Testis (tissue), 3 donors: ENCODE measurements around the gene DHDH. TPM values are rescaled to one million over a fixed set of nuclear protein-coding genes. Genes with fewer than 3 reads are reported as not detected.

ENCODE experiments used
- DNase-seq: peaks from one replicate; pipeline ENCODE4 v3.0.0-alpha.2; 2019
- H3K27ac ChIP-seq, 2 donors: fragments of 200-600 bp; sonication (generic); one replicate each; pipeline ENCODE4 v1.5.1; 2019
- H3K27me3 ChIP-seq: fragments of 200-600 bp; sonication (generic); one replicate; pipeline ENCODE4 v1.5.1; 2019
- H3K36me3 ChIP-seq: fragments of 200-600 bp; sonication (generic); one replicate; pipeline ENCODE4 v1.5.1; 2017; ENCODE audit warnings: low read depth; ENCODE audit errors: missing control alignments
- H3K4me1 ChIP-seq: fragments of 200-600 bp; sonication (generic); one replicate; pipeline ENCODE4 v1.5.1; 2019
- H3K4me3 ChIP-seq, 2 donors: fragments of 200-600 bp; sonication (generic); one replicate each; pipeline ENCODE4 v1.5.1; 2017 to 2019
- H3K9me3 ChIP-seq: fragments of 200-600 bp; sonication (generic); one replicate; pipeline ENCODE4 v1.5.1; 2017
- CTCF ChIP-seq, 3 experiments: fragments of 450-650 bp in 2 of 3; fragments of 200-600 bp in 1 of 3; sonication (generic) in 1 of 3; IDR thresholded peaks; one replicate each; pipeline ENCODE4 v1.5.1; 2016 to 2019; ENCODE audit warnings: antibody characterized with exemption in 3 of 3, mild to moderate bottlenecking in 2 of 3, moderate library complexity in 1 of 3
- POLR2A ChIP-seq: fragments of 450-650 bp; IDR thresholded peaks from one replicate; pipeline ENCODE4 v1.6.1; 2017; ENCODE audit warnings: antibody characterized with exemption, mild to moderate bottlenecking, moderate library complexity
- WGBS, 2 donors: methylation state at CpG; one replicate each; pipeline ENCODE4 v1.1.5; 2018; 5-methylcytosine and 5-hydroxymethylcytosine counted together
- intact Hi-C: fragments of 100-400 bp; cut with DNase I; formaldehyde crosslinking; loops from one replicate; pipeline ENCODE4 v1.15.1; 2023; ENCODE audit warnings: low total_unique reads
- polyA plus RNA-seq: library from polyadenylated mRNA; stranded (reverse); fragments of 350-450 nt; fragmentation: Illumina TruSeq; extraction: RNeasy Lipid Tissue Mini Kit (QIAGEN cat#74804); gene quantifications from one replicate; pipeline ENCODE4 v1.2.3, GENCODE V29; 2014; ENCODE audit warnings: low read depth, low replicate concordance; ENCODE audit not compliant: insufficient read depth
- total RNA-seq, 2 donors: library from RNA; depleted of rRNA; stranded (reverse); fragments of >200 nt; gene quantifications; one replicate each; pipeline ENCODE4 v1.2.3, GENCODE V29; 2016

The DHDH gene
- total and polyA plus RNA-seq, 3 donors from 2014 or later = 2.3 to 3.1 (median 2.4) TPM

GRCh38 chr19:48967346-48968178 is 34.1 kb downstream of the DHDH start:
- no peaks in the 10 kb centered on the region for H3K36me3 ChIP-seq
- H3K27me3 ChIP-seq = no peaks in the 10 kb centered on the region
- TF ChIP-seq POLR2A (no peak), CTCF (IDR thresholded peaks at IDR 0.05) (no peak)
- H3K4me1 ChIP-seq = peaks cover 26% of the 10 kb centered on the region
- 72 to 80% methylated on average over 14 of the region's 14 CpGs for WGBS, 2 donors
- peak overlapping the region in 1 of 2 donors; percentile 93 for H3K27ac ChIP-seq
- H3K9me3 ChIP-seq = no peaks in the 10 kb centered on the region
- no peak overlapping the region for H3K4me3 ChIP-seq
- peak; percentile 59 for DNase-seq
- intact Hi-C loops = no loop called here

- WGBS, 2 donors = 58 to 69% methylated on average over 4 of the region's 4 CpGs
- Histone ChIP-seq H3K36me3 (no peaks in the 10 kb centered on the region), H3K27ac (peak overlapping the region; percentile 22 to 93), H3K4me3 (no peak overlapping the region), H3K27me3 (no peaks in the 10 kb centered on the region), H3K9me3 (no peaks in the 10 kb centered on the region), H3K4me1 (peaks cover 25% of the 10 kb centered on the region)
- no peak for DNase-seq
- TF ChIP-seq CTCF (IDR thresholded peaks at IDR 0.05) = no peak
- no peak for TF ChIP-seq POLR2A
- intact Hi-C loops = no loop called here
Measured at GRCh38 chr19:48968179-48968661, 34.7 kb downstream of the DHDH start.

- no peak for TF ChIP-seq CTCF (IDR thresholded peaks at IDR 0.05)
- no peak for TF ChIP-seq POLR2A
- no peak for DNase-seq
- 64 to 76% methylated on average over 11 to 15 of the region's 15 CpGs for WGBS, 2 donors
- peaks cover 19% of the 10 kb centered on the region for H3K4me1 ChIP-seq
- peak overlapping the region; percentile 22 to 93 for H3K27ac ChIP-seq
- no peak overlapping the region for H3K4me3 ChIP-seq
- no peaks in the 10 kb centered on the region for H3K27me3 ChIP-seq
- no peaks in the 10 kb centered on the region for H3K36me3 ChIP-seq
- no peaks in the 10 kb centered on the region for H3K9me3 ChIP-seq
- intact Hi-C loops = no loop called here
Measured at GRCh38 chr19:48968813-48969218, 35.3 kb downstream of the DHDH start.

GRCh38 chr19:48969276-48970138 is 36.0 kb downstream of the DHDH start:
- H3K36me3 ChIP-seq = no peaks in the 10 kb centered on the region
- WGBS, 2 donors = 76 to 79% methylated on average over 32 to 45 of the region's 45 CpGs
- H3K27ac ChIP-seq = peak overlapping the region in 1 of 2 donors; percentile 93
- peaks cover 12% of the 10 kb centered on the region for H3K4me1 ChIP-seq
- no peaks in the 10 kb centered on the region for H3K27me3 ChIP-seq
- TF ChIP-seq POLR2A = no peak
- no peak for TF ChIP-seq CTCF (IDR thresholded peaks at IDR 0.05)
- no peaks in the 10 kb centered on the region for H3K9me3 ChIP-seq
- intact Hi-C loops = loop anchor here (10.0 kb wide), 1 partner anchor 175 kb away; no protein-coding TSS in a partner anchor
- peak; percentile 41 for DNase-seq
- no peak overlapping the region for H3K4me3 ChIP-seq
